ENCODE results near the gene PLAA.

The PLAA gene

DNA sequence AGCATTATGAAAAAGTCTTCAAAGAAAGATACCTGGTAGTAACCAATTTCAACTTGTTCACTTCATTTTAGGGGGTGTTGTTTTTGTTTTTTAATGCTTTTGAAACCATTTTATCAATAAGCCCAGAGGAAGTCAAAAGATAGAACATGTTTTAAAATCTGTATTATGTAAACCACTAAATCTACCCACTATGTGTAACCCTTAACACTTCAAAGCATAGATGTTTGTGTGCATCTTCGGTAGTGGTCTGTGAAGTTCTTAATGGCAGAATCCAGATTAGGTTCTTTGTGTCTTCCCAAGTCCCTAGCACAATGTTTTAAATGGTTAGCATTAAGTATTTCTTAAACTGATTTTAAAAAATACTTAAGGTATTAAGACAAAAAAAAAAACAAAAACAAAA is 6.3 kb downstream of the PLAA start:
- Histone ChIP-seq H3K27me3 (no peaks in the 10 kb centered on the region), H3K4me3 (ENCODE audit: low read depth in 1 of 2, low read length in 1 of 2) (no peak overlapping the region), H3K9me3 (no peaks in the 10 kb centered on the region), H3K27ac (no peak overlapping the region), H3K4me1 (ENCODE audit: control insufficient read depth in 1 of 2, insufficient read depth in 1 of 2, low read depth in 1 of 2, low read length in 1 of 2) (peaks cover 3 to 5% of the 10 kb centered on the region in 2 experiments), H3K36me3 (no peaks in the 10 kb centered on the region)
- TF ChIP-seq, protein P1, sequence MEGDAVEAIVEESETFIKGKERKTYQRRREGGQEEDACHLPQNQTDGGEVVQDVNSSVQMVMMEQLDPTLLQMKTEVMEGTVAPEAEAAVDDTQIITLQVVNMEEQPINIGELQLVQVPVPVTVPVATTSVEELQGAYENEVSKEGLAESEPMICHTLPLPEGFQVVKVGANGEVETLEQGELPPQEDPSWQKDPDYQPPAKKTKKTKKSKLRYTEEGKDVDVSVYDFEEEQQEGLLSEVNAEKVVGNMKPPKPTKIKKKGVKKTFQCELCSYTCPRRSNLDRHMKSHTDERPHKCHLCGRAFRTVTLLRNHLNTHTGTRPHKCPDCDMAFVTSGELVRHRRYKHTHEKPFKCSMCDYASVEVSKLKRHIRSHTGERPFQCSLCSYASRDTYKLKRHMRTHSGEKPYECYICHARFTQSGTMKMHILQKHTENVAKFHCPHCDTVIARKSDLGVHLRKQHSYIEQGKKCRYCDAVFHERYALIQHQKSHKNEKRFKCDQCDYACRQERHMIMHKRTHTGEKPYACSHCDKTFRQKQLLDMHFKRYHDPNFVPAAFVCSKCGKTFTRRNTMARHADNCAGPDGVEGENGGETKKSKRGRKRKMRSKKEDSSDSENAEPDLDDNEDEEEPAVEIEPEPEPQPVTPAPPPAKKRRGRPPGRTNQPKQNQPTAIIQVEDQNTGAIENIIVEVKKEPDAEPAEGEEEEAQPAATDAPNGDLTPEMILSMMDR (IDR thresholded peaks at IDR 0.05), result no peak

DNA sequence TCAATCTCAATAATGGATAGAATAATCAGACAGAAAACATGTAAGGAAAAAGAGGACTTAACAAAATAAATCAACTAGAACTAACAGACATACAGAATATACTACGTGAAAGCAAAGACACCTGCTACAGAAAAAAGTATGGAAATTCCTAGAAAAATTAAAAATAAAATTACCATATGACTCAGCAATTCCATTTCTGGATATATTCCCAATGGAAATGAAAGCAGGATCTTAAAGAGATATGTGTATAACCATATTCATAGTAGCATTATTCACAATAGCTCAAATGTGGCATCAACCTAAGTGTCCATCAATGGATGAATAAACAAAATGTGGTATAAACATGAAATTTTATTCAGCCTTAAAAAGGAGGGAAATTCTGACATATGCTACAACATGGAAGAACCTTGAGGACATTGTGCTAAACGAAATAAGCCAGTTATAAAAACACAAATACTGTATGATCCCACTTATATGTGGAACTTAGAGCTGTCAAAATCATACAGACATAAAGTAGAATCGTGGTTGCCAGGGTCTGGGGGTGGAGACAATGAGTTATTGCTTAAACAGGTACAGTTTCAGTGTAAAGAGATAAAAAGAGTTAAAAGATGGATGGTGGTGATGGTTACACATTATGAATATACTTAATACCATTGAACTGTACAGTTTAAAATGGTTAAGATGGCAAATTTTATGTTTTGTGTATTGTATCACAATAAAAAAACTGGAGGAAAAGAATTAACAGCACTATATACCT is 6.9 kb downstream of the PLAA start:
- Histone ChIP-seq H3K4me3 (ENCODE audit: low read depth in 1 of 2, low read length in 1 of 2) (no peak overlapping the region), H3K4me1 (ENCODE audit: control insufficient read depth in 1 of 2, insufficient read depth in 1 of 2, low read depth in 1 of 2, low read length in 1 of 2) (no peaks in the 10 kb centered on the region), H3K9me3 (no peaks in the 10 kb centered on the region), H3K36me3 (no peaks in the 10 kb centered on the region), H3K27ac (no peak overlapping the region), H3K27me3 (no peaks in the 10 kb centered on the region)
- TF ChIP-seq, protein P1 (IDR thresholded peaks at IDR 0.05), result no peak

GRCh38 chr9:26937816-26938371 is 9.1 kb downstream of the PLAA start:
- Histone ChIP-seq H3K9me3 (no peaks in the 10 kb centered on the region), H3K4me1 (ENCODE audit: control insufficient read depth in 1 of 2, insufficient read depth in 1 of 2, low read depth in 1 of 2, low read length in 1 of 2) (no peaks in the 10 kb centered on the region), H3K27ac (no peak overlapping the region), H3K4me3 (ENCODE audit: low read depth in 1 of 2, low read length in 1 of 2) (no peak overlapping the region), H3K36me3 (no peaks in the 10 kb centered on the region), H3K27me3 (no peaks in the 10 kb centered on the region)
- TF ChIP-seq, protein P1 (IDR thresholded peaks at IDR 0.05), result no peak

- Histone ChIP-seq H3K4me1 (ENCODE audit: control insufficient read depth in 1 of 2, insufficient read depth in 1 of 2, low read depth in 1 of 2, low read length in 1 of 2) (no peaks in the 10 kb centered on the region), H3K9me3 (no peaks in the 10 kb centered on the region), H3K27ac (no peak overlapping the region), H3K27me3 (no peaks in the 10 kb centered on the region), H3K36me3 (no peaks in the 10 kb centered on the region), H3K4me3 (ENCODE audit: low read depth in 1 of 2, low read length in 1 of 2) (no peak overlapping the region)
- TF ChIP-seq, protein P1 (IDR thresholded peaks at IDR 0.05), result no peak
Observed at GRCh38 chr9:26935847-26936246, 11.2 kb downstream of the PLAA start.

DNA sequence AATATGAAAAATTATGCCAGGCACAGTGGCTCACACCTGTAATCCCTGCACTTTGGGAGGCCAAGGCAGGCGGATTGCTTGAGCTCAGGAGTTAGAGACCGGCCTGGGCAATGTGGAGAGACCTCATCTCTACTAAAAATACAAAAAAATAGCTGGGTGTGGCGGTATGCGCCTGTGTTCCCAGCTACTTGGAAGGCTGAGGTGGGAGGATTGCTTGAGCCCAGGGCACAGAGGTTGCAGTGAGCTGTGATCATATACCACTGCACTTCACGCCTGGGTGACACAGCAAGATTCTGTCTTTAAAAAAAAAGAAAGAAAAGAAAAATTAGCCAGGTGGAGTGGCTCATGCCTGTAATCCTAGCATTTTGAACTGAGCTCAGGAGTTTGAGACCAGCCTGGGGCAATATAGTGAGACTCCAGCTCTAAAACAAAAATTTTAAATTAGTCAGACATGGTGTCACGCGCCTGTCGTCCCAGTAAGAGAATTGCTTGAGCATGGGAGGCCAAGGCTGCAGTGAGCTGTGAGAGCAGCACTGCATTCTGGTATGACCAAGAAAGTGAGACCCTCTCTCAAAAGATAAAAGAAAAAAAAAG is 18.0 kb downstream of the PLAA start:
- no peaks in the 10 kb centered on the region for H3K9me3 ChIP-seq
- H3K4me3 ChIP-seq (ENCODE audit: low read depth in 1 of 2, low read length in 1 of 2), result no peak overlapping the region
- H3K36me3 ChIP-seq, result peaks cover 38% of the 10 kb centered on the region
- no peaks in the 10 kb centered on the region for H3K27me3 ChIP-seq
- TF ChIP-seq, protein P1 (IDR thresholded peaks at IDR 0.05), result no peak
- H3K4me1 ChIP-seq (ENCODE audit: control insufficient read depth in 1 of 2, insufficient read depth in 1 of 2, low read depth in 1 of 2, low read length in 1 of 2), result no peaks in the 10 kb centered on the region
- H3K27ac ChIP-seq, result no peak overlapping the region
